Subcutaneous abdominal adipose tissue (tissue), 5 donors: Measurements from ENCODE around the gene SLA2.

ENCODE experiments used
- H3K27ac ChIP-seq: one replicate; pipeline ENCODE4 v1.7.0; 2013; ENCODE audit warnings: low read depth, mild to moderate bottlenecking, inconsistent platforms, low read length, moderate library complexity
- H3K27me3 ChIP-seq, 5 donors: one replicate each; pipeline ENCODE4 v1.7.0; 2013; ENCODE audit warnings: low read length in 5 of 5, inconsistent platforms in 1 of 5; ENCODE audit not compliant: control insufficient read depth in 5 of 5, insufficient read depth in 4 of 5
- H3K36me3 ChIP-seq, 5 donors: one replicate each; pipeline ENCODE4 v1.7.0; 2013; ENCODE audit warnings: low read length in 5 of 5; ENCODE audit not compliant: control insufficient read depth in 5 of 5, insufficient read depth in 5 of 5
- H3K4me1 ChIP-seq, 5 donors: one replicate each; pipeline ENCODE4 v1.7.0; 2013; ENCODE audit warnings: low read length in 5 of 5, mild to moderate bottlenecking in 3 of 5, moderate library complexity in 1 of 5; ENCODE audit not compliant: control insufficient read depth in 5 of 5, insufficient read depth in 5 of 5
- H3K4me3 ChIP-seq, 5 donors: one replicate each; pipeline ENCODE4 v1.7.0; 2013; ENCODE audit warnings: low read length in 5 of 5, low read depth in 1 of 5
- H3K9ac ChIP-seq, 5 donors: one replicate each; pipeline ENCODE4 v1.7.0; 2013; ENCODE audit warnings: low read length in 5 of 5, mild to moderate bottlenecking in 4 of 5, moderate library complexity in 3 of 5
- H3K9me3 ChIP-seq, 5 donors: one replicate each; pipeline ENCODE4 v1.7.0; 2013; ENCODE audit warnings: low read length in 5 of 5; ENCODE audit not compliant: control insufficient read depth in 5 of 5
- donor health status: healthy.
- donor health status: healthy.
- donor health status: healthy.
- donor health status: healthy.
- donor health status: healthy.

The SLA2 gene

GRCh38 chr20:36632487-36633284 is 13.3 kb downstream of the SLA2 start:
- Histone ChIP-seq H3K9me3 (no peaks in the 10 kb centered on the region), H3K9ac (no peak overlapping the region), H3K27ac (no peak overlapping the region), H3K36me3 (no peaks in the 10 kb centered on the region), H3K27me3 (no peaks in the 10 kb centered on the region), H3K4me3 (no peak overlapping the region), H3K4me1 (no peaks in the 10 kb centered on the region)

DNA sequence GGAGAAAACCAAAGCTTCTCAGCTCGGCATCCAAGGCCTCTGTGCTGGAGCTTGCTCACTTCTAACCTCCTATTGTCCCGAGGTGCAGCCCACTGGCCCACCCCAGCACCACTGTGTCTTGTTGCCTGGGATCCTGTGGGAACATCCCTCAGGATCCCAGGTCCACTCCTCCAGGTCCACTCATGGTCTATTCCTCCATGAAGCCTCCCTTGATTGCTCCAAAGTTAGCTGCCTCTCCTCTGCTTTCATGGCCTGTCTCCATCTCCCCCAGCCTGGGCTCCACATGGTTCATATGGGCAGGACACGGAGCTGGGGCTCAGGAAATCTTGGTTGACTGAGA is 13.9 kb downstream of the SLA2 start:
- H3K27me3 ChIP-seq: no peaks in the 10 kb centered on the region
- no peak overlapping the region for H3K27ac ChIP-seq
- no peak overlapping the region for H3K4me3 ChIP-seq
- no peak overlapping the region for H3K9ac ChIP-seq
- no peaks in the 10 kb centered on the region for H3K4me1 ChIP-seq
- no peaks in the 10 kb centered on the region for H3K9me3 ChIP-seq
- H3K36me3 ChIP-seq: no peaks in the 10 kb centered on the region

- Histone ChIP-seq H3K9me3 (no peaks in the 10 kb centered on the region), H3K36me3 (no peaks in the 10 kb centered on the region), H3K27ac (no peak overlapping the region), H3K4me3 (no peak overlapping the region), H3K9ac (no peak overlapping the region), H3K27me3 (no peaks in the 10 kb centered on the region), H3K4me1 (no peaks in the 10 kb centered on the region)
Observed at GRCh38 chr20:36631646-36632045, 14.3 kb downstream of the SLA2 start.

- Histone ChIP-seq H3K27ac (no peak overlapping the region), H3K9ac (no peak overlapping the region), H3K9me3 (no peaks in the 10 kb centered on the region), H3K36me3 (no peaks in the 10 kb centered on the region), H3K4me1 (no peaks in the 10 kb centered on the region), H3K27me3 (no peaks in the 10 kb centered on the region), H3K4me3 (no peak overlapping the region)
Observed at GRCh38 chr20:36629719-36630681, 16.0 kb downstream of the SLA2 start.

- Histone ChIP-seq H3K9ac (no peak overlapping the region), H3K4me1 (no peaks in the 10 kb centered on the region), H3K36me3 (no peaks in the 10 kb centered on the region), H3K9me3 (no peaks in the 10 kb centered on the region), H3K4me3 (no peak overlapping the region), H3K27me3 (no peaks in the 10 kb centered on the region), H3K27ac (no peak overlapping the region)
Observed at GRCh38 chr20:36628076-36628475, 17.9 kb downstream of the SLA2 start.

GRCh38 chr20:36624944-36625324 is 21.1 kb downstream of the SLA2 start:
- H3K9me3 ChIP-seq: no peaks in the 10 kb centered on the region
- no peaks in the 10 kb centered on the region for H3K36me3 ChIP-seq
- H3K27ac ChIP-seq: no peak overlapping the region
- no peak overlapping the region for H3K4me3 ChIP-seq
- H3K27me3 ChIP-seq: no peaks in the 10 kb centered on the region
- no peak overlapping the region for H3K9ac ChIP-seq
- no peaks in the 10 kb centered on the region for H3K4me1 ChIP-seq

DNA sequence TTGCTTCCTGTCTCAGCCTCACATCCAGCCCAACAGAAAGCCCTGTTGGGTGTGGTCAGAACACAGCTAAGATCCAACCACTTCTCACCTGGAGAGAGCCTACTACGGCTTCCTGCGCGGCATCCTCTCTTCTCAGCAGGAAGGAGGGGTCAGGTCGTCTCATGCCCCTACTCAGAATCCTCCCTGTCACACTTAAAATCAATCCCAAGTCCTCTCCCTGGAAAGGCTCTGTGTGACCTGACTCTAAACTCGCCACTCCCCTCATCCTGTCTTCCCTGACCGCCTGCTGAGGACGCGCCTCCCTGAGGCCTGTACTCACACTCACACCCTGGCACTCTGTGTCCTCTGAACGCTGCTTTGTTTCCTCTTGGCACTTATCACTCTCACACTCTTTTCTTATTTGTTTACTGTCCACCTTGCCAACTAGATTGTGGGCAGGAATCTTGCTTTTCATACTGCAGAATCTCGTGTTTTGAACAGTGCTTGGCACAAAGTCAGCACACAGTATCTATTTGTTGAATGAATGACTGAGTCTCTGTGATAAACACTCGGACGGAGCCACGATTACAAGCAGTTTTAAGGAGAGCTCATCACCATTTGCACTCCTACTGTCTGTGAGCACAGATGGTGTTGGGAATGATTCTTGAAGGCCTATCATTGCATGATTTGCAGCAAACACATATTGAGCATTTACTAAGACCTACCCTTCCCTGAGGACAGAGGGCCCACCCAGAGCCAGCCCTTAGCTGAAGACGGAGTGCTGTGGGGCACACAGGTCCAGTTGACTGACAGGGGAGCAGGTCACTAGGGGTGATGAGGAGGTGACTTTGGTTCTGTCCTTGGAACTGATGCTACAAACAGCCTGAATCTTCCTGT is 21.7 kb downstream of the SLA2 start:
- Histone ChIP-seq H3K9me3 (no peaks in the 10 kb centered on the region), H3K27me3 (no peaks in the 10 kb centered on the region), H3K9ac (no peak overlapping the region), H3K27ac (no peak overlapping the region), H3K36me3 (no peaks in the 10 kb centered on the region), H3K4me1 (no peaks in the 10 kb centered on the region), H3K4me3 (no peak overlapping the region)

GRCh38 chr20:36623444-36623843 is 22.6 kb downstream of the SLA2 start:
- Histone ChIP-seq H3K27me3 (no peaks in the 10 kb centered on the region), H3K4me1 (no peaks in the 10 kb centered on the region), H3K36me3 (no peaks in the 10 kb centered on the region), H3K9me3 (no peaks in the 10 kb centered on the region), H3K27ac (no peak overlapping the region), H3K9ac (no peak overlapping the region), H3K4me3 (no peak overlapping the region)

GRCh38 chr20:36620917-36621316 is 25.1 kb downstream of the SLA2 start:
- no peak overlapping the region for H3K9ac ChIP-seq
- H3K4me3 ChIP-seq: no peak overlapping the region
- H3K4me1 ChIP-seq: no peaks in the 10 kb centered on the region
- H3K27me3 ChIP-seq: no peaks in the 10 kb centered on the region
- H3K9me3 ChIP-seq: no peaks in the 10 kb centered on the region
- no peaks in the 10 kb centered on the region for H3K36me3 ChIP-seq
- no peak overlapping the region for H3K27ac ChIP-seq
